ENCODE measurements around the gene SENP3. TPM values are rescaled to one million over a fixed set of nuclear protein-coding genes. Genes with fewer than 3 reads are reported as not detected.

SENP3 gene
- total RNA-seq, 1 donor from 2014 or later: 51.5 TPM

DNA sequence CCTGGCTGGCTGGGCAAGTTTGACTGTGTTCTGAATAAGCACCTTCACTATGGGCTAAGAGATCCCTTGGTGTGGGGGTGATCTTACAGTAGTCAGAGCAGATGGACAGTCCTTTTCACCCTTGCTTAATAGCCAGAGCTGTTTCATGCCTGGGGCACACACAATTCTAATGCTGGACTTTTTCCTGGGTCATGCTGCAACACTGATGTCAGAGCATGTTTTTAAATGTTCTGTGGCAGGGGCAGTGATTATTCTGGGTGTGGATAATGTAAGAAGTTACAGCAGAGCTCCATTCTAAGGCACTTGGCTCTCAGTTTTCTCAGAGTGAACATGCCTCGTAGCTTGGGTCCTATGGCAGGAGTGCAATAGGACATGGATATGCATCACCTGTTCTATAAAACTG is 13.8 kb downstream of the SENP3 start:
- Mint-ChIP-seq H3K27ac (no peak overlapping the region), H3K9me3 (no peaks in the 10 kb centered on the region), H3K4me1 (peaks cover 37% of the 10 kb centered on the region), H3K27me3 (ENCODE audit: low read depth) (no peaks in the 10 kb centered on the region), H3K4me3 (peak overlapping the region; percentile 98), H3K36me3 (peaks cover 40% of the 10 kb centered on the region)
- no peak for DNase-seq (ENCODE audit: low spot score in 2 of 2, unreplicated experiment in 2 of 2)
- TF ChIP-seq, protein P1, sequence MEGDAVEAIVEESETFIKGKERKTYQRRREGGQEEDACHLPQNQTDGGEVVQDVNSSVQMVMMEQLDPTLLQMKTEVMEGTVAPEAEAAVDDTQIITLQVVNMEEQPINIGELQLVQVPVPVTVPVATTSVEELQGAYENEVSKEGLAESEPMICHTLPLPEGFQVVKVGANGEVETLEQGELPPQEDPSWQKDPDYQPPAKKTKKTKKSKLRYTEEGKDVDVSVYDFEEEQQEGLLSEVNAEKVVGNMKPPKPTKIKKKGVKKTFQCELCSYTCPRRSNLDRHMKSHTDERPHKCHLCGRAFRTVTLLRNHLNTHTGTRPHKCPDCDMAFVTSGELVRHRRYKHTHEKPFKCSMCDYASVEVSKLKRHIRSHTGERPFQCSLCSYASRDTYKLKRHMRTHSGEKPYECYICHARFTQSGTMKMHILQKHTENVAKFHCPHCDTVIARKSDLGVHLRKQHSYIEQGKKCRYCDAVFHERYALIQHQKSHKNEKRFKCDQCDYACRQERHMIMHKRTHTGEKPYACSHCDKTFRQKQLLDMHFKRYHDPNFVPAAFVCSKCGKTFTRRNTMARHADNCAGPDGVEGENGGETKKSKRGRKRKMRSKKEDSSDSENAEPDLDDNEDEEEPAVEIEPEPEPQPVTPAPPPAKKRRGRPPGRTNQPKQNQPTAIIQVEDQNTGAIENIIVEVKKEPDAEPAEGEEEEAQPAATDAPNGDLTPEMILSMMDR (IDR thresholded peaks at IDR 0.05; ENCODE audit: unreplicated experiment): no peak

DNA sequence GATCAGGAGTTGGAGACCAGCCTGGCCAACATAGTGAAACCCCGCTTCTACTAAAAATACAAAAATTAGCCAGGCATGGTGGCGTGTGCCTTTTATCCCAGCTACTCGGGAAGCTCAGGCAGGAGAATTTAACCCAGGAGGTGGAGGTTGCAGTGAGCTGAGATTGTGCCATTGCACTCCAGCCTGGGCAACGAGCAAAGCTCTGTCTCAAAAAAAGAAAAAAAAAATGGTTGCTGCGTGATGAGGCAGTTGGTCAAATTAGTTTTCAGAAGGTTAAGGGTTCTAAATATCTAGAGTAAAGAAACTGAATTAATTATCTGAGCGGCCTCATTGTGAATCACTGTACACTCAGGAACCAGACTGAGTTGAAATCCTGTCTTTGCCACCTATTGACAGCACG is 14.2 kb downstream of the SENP3 start:
- Mint-ChIP-seq H3K27me3 (ENCODE audit: low read depth) (no peaks in the 10 kb centered on the region), H3K4me3 (peak overlapping the region; percentile 30), H3K9me3 (no peaks in the 10 kb centered on the region), H3K4me1 (peaks cover 41% of the 10 kb centered on the region), H3K36me3 (peaks cover 42% of the 10 kb centered on the region), H3K27ac (peak overlapping the region; percentile 71)
- no peak for DNase-seq (ENCODE audit: low spot score in 2 of 2, unreplicated experiment in 2 of 2)
- TF ChIP-seq, protein P1 (IDR thresholded peaks at IDR 0.05; ENCODE audit: unreplicated experiment): no peak

DNA sequence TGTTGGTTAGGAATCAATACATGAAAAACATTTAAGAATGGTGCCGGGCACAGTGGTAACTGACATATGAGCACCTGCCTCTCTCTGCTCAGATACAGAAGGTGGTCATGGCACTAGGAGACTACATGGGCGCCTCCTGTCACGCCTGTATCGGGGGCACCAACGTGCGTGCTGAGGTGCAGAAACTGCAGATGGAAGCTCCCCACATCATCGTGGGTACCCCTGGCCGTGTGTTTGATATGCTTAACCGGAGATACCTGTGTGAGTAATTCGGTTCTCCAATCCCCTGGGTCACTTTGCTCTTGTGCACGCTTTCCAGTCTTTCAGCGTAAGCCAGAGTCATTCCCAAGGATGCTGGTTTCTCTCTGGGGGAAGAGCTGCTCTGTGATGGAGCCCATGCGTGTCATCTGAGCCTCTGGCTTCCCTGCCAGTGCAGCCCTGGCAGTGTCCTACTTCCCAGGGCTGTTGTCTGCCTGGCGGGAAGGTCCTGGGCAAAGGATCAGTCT is 14.8 kb downstream of the SENP3 start:
- H3K4me1 Mint-ChIP-seq: peaks cover 43% of the 10 kb centered on the region
- TF ChIP-seq, protein P1 (IDR thresholded peaks at IDR 0.05; ENCODE audit: unreplicated experiment): no peak

GRCh38 chr17:7577327-7578199 is 15.8 kb downstream of the SENP3 start:
- peaks cover 44% of the 10 kb centered on the region for H3K4me1 Mint-ChIP-seq
- TF ChIP-seq, protein P1 (IDR thresholded peaks at IDR 0.05; ENCODE audit: unreplicated experiment): no peak
- H3K27me3 Mint-ChIP-seq (ENCODE audit: low read depth): no peaks in the 10 kb centered on the region
- no peak overlapping the region for H3K4me3 Mint-ChIP-seq
- DNase-seq (ENCODE audit: low spot score in 2 of 2, unreplicated experiment in 2 of 2): no peak
- H3K36me3 Mint-ChIP-seq: peaks cover 44% of the 10 kb centered on the region
- peak overlapping the region; percentile 69 for H3K27ac Mint-ChIP-seq
- no peaks in the 10 kb centered on the region for H3K9me3 Mint-ChIP-seq

More for the DNA sequence above, 14.8 kb downstream of the SENP3 start:
- Mint-ChIP-seq H3K27ac (peak overlapping the region; percentile 71), H3K4me3 (peak overlapping the region; percentile 10), H3K27me3 (ENCODE audit: low read depth) (no peaks in the 10 kb centered on the region), H3K36me3 (peaks cover 44% of the 10 kb centered on the region), H3K9me3 (no peaks in the 10 kb centered on the region)
- DNase-seq (ENCODE audit: low spot score in 2 of 2, unreplicated experiment in 2 of 2): no peak

- Mint-ChIP-seq H3K27me3 (ENCODE audit: low read depth) (no peaks in the 10 kb centered on the region), H3K9me3 (no peaks in the 10 kb centered on the region), H3K4me1 (peaks cover 45% of the 10 kb centered on the region), H3K36me3 (peaks cover 44% of the 10 kb centered on the region), H3K4me3 (no peak within 1 kb of the TSS), H3K27ac (peak within 1 kb of the TSS; percentile 93)
- DNase-seq (ENCODE audit: low spot score in 2 of 2, unreplicated experiment in 2 of 2): no peak
- TF ChIP-seq, protein P1 (IDR thresholded peaks at IDR 0.05; ENCODE audit: unreplicated experiment): no peak
These were observed 17.5 kb downstream of the SENP3 start, which contains the start of gene CD68 for GRCh38 chr17:7579001-7579833. TSS of gene CD68 (plus strand) at chr17:7579638. CDS start at chr17:7579678, 40 bp downstream.

Data from mesothelial cell of epicardium (in vitro differentiated cells).